Stomach (tissue), 4 donors: ENCODE results near the gene TET1.

Experiments used
- POLR2A ChIP-seq, 4 donors: fragments of 450-650 bp; IDR thresholded peaks; one replicate each; pipeline ENCODE4 v1.6.1; 2016; ENCODE audit warnings: antibody characterized with exemption in 4 of 4, control low read depth in 2 of 4, mild to moderate bottlenecking in 1 of 4, moderate library complexity in 1 of 4
- POLR2AphosphoS5 ChIP-seq, 3 donors: sonication (generic); formaldehyde crosslinking; IDR thresholded peaks; one replicate each; pipeline ENCODE4 v1.6.1; 2016; ENCODE audit warnings: antibody characterized with exemption in 3 of 3
- TF ChIP-seq, protein P1 (sequence below), 7 experiments: fragments of 450-650 bp in 4 of 7; fragments of 200-600 bp in 3 of 7; sonication (generic) in 3 of 7; IDR thresholded peaks; one replicate each; pipeline ENCODE4 v1.5.1; 2016 to 2019; ENCODE audit warnings: antibody characterized with exemption in 7 of 7, control low read depth in 2 of 7, mild to moderate bottlenecking in 1 of 7

DNA sequence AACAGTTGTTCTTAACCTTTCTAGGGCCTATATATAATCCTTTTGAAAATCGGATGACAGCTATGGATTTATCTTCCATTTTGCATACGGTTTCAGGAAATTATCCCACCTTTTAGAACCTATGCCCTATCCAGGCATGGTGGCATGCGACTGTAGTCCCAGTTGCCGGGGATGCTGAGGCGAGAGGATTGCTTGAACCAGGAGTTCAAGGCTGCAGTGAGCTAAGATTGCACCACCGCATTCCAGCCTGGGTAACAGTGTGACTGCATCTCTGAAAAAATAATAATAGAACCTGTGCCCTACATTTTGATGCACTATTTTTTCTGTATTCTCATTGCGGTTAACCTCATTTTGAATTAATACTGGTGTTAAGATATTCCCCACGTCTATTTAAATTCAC lies 172.5 kb downstream of the TET1 start:
- no peak for TF ChIP-seq POLR2AphosphoS5 (IDR thresholded peaks at IDR 0.05)
- TF ChIP-seq POLR2A (IDR thresholded peaks at IDR 0.05) = no peak
- TF ChIP-seq, protein P1, sequence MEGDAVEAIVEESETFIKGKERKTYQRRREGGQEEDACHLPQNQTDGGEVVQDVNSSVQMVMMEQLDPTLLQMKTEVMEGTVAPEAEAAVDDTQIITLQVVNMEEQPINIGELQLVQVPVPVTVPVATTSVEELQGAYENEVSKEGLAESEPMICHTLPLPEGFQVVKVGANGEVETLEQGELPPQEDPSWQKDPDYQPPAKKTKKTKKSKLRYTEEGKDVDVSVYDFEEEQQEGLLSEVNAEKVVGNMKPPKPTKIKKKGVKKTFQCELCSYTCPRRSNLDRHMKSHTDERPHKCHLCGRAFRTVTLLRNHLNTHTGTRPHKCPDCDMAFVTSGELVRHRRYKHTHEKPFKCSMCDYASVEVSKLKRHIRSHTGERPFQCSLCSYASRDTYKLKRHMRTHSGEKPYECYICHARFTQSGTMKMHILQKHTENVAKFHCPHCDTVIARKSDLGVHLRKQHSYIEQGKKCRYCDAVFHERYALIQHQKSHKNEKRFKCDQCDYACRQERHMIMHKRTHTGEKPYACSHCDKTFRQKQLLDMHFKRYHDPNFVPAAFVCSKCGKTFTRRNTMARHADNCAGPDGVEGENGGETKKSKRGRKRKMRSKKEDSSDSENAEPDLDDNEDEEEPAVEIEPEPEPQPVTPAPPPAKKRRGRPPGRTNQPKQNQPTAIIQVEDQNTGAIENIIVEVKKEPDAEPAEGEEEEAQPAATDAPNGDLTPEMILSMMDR (IDR thresholded peaks at IDR 0.05) = no peak
